NCI-H2081 (cell line): ENCODE results near the gene GOLGA1.
"Not testable (repeated sequence)": the region's sequence is repeated elsewhere in the genome, so short reads cannot be mapped to it uniquely, and the experiment has no call there.

Source experiments
- DNase-seq, 2 experiments: peaks; one replicate each; lab custom pipeline; 2025; lab: John Stamatoyannopoulos, UW

The GOLGA1 gene

GRCh38 chr9:124858330-124859046 lies 82.4 kb downstream of the GOLGA1 start:
- no peak for DNase-seq

GRCh38 chr9:124857533-124858162 lies 83.2 kb downstream of the GOLGA1 start:
- DNase-seq, result no peak

GRCh38 chr9:124855944-124856765 lies 84.7 kb downstream of the GOLGA1 start:
- peak in 1 of 2 experiments; percentile 18 for DNase-seq

- DNase-seq, result no peak
Measured at GRCh38 chr9:124855566-124855943, 85.3 kb downstream of the GOLGA1 start.

- DNase-seq, result no peak
Measured at GRCh38 chr9:124854822-124855221, 86.1 kb downstream of the GOLGA1 start.

- DNase-seq, result no peak
Measured at GRCh38 chr9:124854161-124854560, 86.7 kb downstream of the GOLGA1 start.

GRCh38 chr9:124853605-124854143 lies 87.2 kb downstream of the GOLGA1 start:
- DNase-seq, result no peak

- DNase-seq, result peak; percentile 48 to 63
Measured at GRCh38 chr9:124852829-124853531, 87.9 kb downstream of the GOLGA1 start, which contains the start of gene WDR38. WDR38 (plus strand) TSS chr9:124853460; CDS start chr9:124853532, 72 bp downstream.

GRCh38 chr9:124852121-124852828 lies 88.6 kb downstream of the GOLGA1 start:
- no peak for DNase-seq

- no peak for DNase-seq
Measured at GRCh38 chr9:124849801-124850200, 91.1 kb downstream of the GOLGA1 start.

GRCh38 chr9:124846969-124847368 lies 93.9 kb downstream of the GOLGA1 start:
- DNase-seq, result no peak

GRCh38 chr9:124846467-124846866 lies 94.4 kb downstream of the GOLGA1 start:
- DNase-seq, result not testable (repeated sequence)

GRCh38 chr9:124844291-124844690 lies 96.6 kb downstream of the GOLGA1 start:
- DNase-seq, result no peak

- DNase-seq, result no peak
Measured at GRCh38 chr9:124843456-124844034, 97.3 kb downstream of the GOLGA1 start.

GRCh38 chr9:124841075-124841821 lies 99.6 kb downstream of the GOLGA1 start:
- no peak for DNase-seq

- DNase-seq, result no peak
Measured at GRCh38 chr9:124840300-124840833, 100.5 kb downstream of the GOLGA1 start.

GRCh38 chr9:124839612-124840299 lies 101.1 kb downstream of the GOLGA1 start:
- DNase-seq, result peak; percentile 41 to 72

- not testable (repeated sequence) for DNase-seq
Measured at GRCh38 chr9:124838567-124839275, 102.2 kb downstream of the GOLGA1 start.
